ENCODE measurements around the gene CPT1B.

GRCh38 chr22:50622723-50623327 lies 44.6 kb upstream of the CPT1B start:
- TF ChIP-seq, protein P1, sequence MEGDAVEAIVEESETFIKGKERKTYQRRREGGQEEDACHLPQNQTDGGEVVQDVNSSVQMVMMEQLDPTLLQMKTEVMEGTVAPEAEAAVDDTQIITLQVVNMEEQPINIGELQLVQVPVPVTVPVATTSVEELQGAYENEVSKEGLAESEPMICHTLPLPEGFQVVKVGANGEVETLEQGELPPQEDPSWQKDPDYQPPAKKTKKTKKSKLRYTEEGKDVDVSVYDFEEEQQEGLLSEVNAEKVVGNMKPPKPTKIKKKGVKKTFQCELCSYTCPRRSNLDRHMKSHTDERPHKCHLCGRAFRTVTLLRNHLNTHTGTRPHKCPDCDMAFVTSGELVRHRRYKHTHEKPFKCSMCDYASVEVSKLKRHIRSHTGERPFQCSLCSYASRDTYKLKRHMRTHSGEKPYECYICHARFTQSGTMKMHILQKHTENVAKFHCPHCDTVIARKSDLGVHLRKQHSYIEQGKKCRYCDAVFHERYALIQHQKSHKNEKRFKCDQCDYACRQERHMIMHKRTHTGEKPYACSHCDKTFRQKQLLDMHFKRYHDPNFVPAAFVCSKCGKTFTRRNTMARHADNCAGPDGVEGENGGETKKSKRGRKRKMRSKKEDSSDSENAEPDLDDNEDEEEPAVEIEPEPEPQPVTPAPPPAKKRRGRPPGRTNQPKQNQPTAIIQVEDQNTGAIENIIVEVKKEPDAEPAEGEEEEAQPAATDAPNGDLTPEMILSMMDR (IDR thresholded peaks at IDR 0.05): peak in 2 of 6 experiments; percentile 12 to 15
- TF ChIP-seq POLR2A (IDR thresholded peaks at IDR 0.05): peak in 2 of 4 donors; percentile 31 to 41

All from esophagus squamous epithelium (tissue), 4 donors.